GM18499 (cell line): ENCODE measurements around the gene DNAJA3.

Source experiments
- ATAC-seq: cut with Tn5 transposase; IDR thresholded peaks from one replicate; pipeline ENCODE4 v1.9.1; 2021; ENCODE audit warnings: moderate number of reproducible peaks; ENCODE audit not compliant: insufficient read depth, unreplicated experiment

The DNAJA3 gene

DNA sequence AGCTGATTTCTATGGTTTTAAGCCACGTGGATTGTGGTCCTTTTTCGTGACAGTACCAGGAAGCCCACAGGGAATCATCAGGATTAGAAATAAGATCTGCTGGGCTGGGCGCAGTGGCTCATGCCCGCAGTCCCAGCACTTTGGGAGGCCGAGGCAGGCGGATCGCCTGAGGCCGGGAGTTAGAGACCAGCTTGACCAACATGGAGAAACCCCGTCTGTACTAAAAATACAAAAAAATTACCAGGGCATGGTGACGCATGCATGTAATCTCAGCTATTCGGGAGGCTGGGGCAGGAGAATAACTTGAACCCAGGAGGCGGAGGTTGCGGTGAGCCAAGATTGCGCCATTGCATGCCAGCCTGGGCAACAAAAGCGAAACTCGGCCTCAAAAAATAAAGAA, 42.2 kb downstream of the DNAJA3 start:
- no peak for ATAC-seq

DNA sequence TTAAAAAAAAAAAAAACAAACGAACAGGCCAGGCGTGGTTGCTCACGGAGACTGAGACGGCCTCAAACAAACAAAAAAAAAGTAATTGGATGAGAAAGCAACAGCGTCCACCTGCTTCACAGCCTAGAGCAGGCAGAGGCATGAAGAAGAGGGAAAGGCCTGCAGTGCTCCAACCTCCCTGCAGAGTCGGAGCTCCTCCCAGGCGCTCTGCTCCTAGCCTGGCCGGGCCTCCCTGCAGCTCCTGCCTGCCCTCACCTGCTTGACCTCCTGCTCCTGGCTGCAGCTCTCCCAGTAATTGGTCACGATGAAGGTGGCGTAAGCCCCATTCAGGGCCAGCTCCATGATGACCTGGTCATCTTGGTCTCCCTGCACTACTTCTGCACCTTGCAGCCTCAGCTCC, 43.3 kb downstream of the DNAJA3 start:
- ATAC-seq: no peak

- ATAC-seq: no peak
Measured at GRCh38 chr16:4471869-4472268, 46.2 kb downstream of the DNAJA3 start.

- ATAC-seq: no peak
Measured at GRCh38 chr16:4472880-4473279, 47.2 kb downstream of the DNAJA3 start.

DNA sequence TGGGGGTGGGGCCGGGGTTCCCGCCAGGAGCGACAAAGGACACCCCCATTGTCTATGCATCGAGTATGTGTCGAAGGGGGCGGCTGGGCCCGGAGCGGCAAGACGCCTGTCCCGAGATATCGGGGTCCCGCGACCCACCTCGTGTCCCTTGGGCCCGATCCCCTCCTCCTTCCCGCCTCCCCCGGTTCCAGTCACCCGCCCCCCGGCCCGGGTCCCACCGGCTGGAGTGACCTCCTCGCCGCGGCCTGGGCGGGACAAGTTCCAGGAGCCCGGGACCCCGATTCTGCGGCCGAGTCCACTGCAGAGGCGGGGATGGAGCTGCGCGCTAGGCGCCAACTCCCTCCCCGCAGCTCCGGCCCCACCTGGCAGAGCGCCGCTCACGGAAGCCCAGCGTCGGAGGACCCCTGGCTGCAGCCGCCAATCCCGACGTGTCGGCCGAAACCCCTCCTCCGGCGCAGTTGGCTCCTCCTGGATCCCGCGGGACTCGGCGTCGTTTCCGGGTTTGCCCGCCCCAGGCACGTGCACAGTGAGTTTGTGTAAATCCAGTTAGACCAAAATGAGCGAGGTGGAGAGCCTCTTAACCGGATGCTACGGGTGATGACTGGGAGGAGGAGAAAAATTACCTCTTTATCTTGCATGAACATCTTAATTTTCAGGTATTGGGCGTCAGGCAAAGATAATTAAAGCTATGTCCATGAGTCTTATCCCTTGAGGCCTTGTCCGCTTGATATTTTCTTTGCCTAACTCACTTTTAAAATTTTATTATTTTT, 48.7 kb downstream of the DNAJA3 start, which contains the start of gene NMRAL1:
TSS of gene NMRAL1 (minus strand) at position 434 of the 770 bp plus-strand sequence. CDS start 493 bp downstream, outside the sequence.
- no peak for ATAC-seq

- peak; percentile 58 for ATAC-seq
Measured at GRCh38 chr16:4475880-4476788, 50.5 kb downstream of the DNAJA3 start, which contains the start of gene HMOX2. HMOX2 (plus strand) TSS chr16:4476398; CDS start chr16:4505525, 29,127 bp downstream.

DNA sequence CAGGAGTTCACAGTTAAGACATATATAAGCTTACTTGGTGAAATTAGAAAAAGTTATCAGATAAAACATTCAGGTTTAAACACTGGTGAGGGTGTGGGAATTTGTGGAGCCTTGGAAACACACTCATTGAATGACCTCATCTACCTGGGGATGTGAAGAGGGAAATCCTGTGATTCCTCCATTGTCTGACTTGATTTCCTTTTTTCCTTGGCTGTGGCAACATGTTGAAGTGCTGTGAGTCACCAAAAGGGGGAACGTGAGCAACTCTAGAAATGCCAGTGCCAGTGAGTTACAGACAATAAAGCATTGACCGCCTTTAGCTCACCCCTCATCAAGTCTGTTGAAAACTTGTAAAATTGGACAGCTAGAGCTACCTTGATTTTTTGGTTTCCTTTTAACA, 52.3 kb downstream of the DNAJA3 start:
- ATAC-seq: no peak

GRCh38 chr16:4481526-4481925, 55.9 kb downstream of the DNAJA3 start:
- no peak for ATAC-seq

DNA sequence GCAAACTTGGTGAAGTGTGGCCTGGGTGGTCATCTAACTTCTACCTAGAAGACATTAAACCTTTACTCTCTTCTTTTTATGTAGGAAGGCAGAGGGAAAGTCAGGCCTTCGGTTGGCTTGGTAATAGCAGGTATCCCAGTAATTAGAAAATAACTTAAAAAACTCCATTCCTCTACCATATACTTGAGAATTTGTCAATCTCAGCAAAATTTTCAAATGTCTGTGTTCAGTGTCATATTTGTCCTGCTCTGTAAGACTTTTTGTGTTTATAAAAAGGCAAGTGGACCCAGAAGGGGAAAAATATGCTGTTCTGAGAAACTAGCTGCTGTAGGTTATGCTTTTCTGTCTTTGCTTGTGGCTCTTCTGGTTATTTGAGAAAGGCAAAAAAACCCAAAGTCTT, 56.3 kb downstream of the DNAJA3 start:
- ATAC-seq: no peak

- ATAC-seq: no peak
Measured at GRCh38 chr16:4486126-4486893, 60.6 kb downstream of the DNAJA3 start.

GRCh38 chr16:4487955-4488498, 62.4 kb downstream of the DNAJA3 start:
- no peak for ATAC-seq

DNA sequence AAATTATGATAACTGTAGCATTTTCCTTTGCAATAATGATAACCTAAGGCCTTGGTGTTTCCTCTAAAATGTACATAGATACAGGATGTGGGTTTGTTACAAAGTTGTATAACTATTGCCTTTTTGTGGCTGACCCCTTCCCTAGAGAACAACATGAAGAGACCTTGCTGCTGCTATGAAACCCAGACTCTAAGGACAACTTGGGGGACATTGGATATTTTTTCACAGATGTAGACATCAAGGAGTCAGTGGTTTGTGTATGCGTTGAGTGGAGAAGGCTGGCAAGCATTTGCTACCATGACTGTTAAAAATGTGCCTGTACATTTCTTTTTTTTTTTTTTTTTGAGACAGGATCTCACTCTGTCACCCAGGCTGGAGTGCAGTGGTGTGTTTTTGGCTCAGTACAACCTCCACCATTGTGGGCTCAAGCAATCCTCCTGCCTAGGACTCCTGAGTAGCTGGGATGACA, 62.9 kb downstream of the DNAJA3 start:
- no peak for ATAC-seq

- ATAC-seq: no peak
Measured at GRCh38 chr16:4489030-4489429, 63.4 kb downstream of the DNAJA3 start.

GRCh38 chr16:4491898-4492297, 66.2 kb downstream of the DNAJA3 start:
- ATAC-seq: no peak

GRCh38 chr16:4494746-4495490, 69.2 kb downstream of the DNAJA3 start:
- ATAC-seq: no peak

- no peak for ATAC-seq
Measured at GRCh38 chr16:4495766-4496165, 70.1 kb downstream of the DNAJA3 start.

DNA sequence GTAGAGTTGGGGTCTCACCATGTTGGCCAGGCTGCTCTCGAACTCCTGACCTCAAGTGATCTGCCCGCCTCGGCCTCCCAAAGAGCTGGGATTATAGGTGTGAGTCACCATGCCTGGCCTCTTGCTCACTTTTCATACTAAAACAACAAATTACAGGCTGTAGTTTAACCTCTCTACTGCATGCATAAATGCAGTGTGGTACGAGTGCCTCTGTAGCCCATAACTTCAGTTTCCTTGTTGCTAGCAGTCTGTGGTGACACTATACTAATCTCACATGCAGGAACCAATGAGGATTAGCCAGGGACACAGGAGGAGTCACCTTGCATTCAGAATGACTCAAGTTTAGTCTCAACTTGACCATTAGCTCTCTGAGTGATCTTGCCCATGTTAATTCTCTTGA, 70.6 kb downstream of the DNAJA3 start:
- no peak for ATAC-seq

GRCh38 chr16:4498546-4499195, 73.0 kb downstream of the DNAJA3 start:
- ATAC-seq: no peak

GRCh38 chr16:4499196-4499555, 73.5 kb downstream of the DNAJA3 start:
- no peak for ATAC-seq
